Astrocyte of the cerebellum (primary cell): ENCODE data around the gene SART3.

Experiments
- DNase-seq: peaks from one replicate; pipeline ENCODE4 v3.0.0-alpha.2; 2011; ENCODE audit warnings: low read depth
- H3K4me3 ChIP-seq: 2 replicates; pipeline ENCODE4 v1.5.1; 2011; ENCODE audit warnings: mild to moderate bottlenecking, low read depth, low read length, moderate library complexity
- CTCF ChIP-seq: IDR thresholded peaks from 2 replicates; pipeline ENCODE4 v1.5.1; 2012; ENCODE audit warnings: low read length, low read depth, moderate library complexity, mild to moderate bottlenecking; ENCODE audit errors: missing control alignments
- in situ Hi-C: cut with HindIII; loops from 2 replicates; pipeline ENCODE4 v1.10.0; 2017; ENCODE audit warnings: low sequenced_read_pairs

Gene SART3, protein sequence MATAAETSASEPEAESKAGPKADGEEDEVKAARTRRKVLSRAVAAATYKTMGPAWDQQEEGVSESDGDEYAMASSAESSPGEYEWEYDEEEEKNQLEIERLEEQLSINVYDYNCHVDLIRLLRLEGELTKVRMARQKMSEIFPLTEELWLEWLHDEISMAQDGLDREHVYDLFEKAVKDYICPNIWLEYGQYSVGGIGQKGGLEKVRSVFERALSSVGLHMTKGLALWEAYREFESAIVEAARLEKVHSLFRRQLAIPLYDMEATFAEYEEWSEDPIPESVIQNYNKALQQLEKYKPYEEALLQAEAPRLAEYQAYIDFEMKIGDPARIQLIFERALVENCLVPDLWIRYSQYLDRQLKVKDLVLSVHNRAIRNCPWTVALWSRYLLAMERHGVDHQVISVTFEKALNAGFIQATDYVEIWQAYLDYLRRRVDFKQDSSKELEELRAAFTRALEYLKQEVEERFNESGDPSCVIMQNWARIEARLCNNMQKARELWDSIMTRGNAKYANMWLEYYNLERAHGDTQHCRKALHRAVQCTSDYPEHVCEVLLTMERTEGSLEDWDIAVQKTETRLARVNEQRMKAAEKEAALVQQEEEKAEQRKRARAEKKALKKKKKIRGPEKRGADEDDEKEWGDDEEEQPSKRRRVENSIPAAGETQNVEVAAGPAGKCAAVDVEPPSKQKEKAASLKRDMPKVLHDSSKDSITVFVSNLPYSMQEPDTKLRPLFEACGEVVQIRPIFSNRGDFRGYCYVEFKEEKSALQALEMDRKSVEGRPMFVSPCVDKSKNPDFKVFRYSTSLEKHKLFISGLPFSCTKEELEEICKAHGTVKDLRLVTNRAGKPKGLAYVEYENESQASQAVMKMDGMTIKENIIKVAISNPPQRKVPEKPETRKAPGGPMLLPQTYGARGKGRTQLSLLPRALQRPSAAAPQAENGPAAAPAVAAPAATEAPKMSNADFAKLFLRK

DNA sequence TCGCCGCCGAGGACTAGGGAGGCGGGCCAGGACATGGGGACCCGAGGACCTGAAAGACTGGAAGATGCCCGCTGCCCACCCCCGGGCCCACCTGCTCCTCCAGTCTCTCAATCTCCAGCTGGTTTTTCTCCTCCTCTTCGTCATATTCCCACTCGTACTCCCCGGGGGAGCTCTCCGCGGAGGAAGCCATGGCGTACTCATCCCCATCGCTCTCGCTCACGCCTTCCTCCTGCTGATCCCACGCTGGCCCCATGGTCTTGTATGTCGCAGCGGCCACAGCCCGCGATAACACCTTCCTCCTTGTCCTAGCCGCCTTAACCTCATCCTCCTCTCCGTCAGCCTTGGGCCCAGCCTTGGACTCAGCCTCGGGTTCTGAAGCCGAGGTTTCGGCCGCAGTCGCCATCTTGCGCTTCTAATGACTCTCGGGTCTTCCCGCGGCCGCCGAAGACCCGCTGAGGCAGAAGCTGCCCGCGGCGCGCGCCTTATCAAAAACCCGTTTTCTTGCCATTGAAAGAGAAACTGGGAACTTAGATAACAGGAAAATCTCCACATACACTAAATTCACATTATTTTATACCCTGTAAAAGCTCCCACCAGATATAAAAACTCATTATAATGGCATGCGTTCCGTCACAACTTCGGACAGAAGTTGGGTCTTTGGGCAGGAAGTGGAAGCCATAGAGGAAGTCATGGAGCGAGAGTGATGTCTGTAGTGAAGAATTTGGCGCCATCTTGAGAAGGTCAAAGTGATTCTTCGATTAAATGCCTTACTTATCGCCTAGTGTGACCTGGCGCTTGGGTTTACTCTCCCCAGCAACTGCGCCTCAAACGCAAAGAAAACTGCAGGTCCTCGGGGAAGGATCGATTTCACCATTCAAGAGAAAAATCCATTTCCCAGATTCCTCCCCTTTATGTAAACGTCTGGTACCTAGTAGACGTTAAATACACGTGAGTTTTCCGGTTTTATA lies at the start of gene SART3:
Gene SART3 (minus strand): TSS at position 422 of the 968 bp plus-strand sequence. CDS start 19 bp downstream, at position 403.
- H3K4me3 ChIP-seq = peak within 1 kb of the TSS; percentile 100
- in situ Hi-C loops = loop anchor here (5.0 kb wide), 3 partner anchors 71 to 271 kb away; partner anchors contain the start of gene SELPLG
- peak; percentile 72 for DNase-seq
- peak; percentile 2 for TF ChIP-seq CTCF

- no peak for DNase-seq
- H3K4me3 ChIP-seq = no peak overlapping the region
- TF ChIP-seq CTCF = no peak
- in situ Hi-C loops = no loop called here
Measured at GRCh38 chr12:108610336-108610815, 49.4 kb upstream of the SART3 start.

DNA sequence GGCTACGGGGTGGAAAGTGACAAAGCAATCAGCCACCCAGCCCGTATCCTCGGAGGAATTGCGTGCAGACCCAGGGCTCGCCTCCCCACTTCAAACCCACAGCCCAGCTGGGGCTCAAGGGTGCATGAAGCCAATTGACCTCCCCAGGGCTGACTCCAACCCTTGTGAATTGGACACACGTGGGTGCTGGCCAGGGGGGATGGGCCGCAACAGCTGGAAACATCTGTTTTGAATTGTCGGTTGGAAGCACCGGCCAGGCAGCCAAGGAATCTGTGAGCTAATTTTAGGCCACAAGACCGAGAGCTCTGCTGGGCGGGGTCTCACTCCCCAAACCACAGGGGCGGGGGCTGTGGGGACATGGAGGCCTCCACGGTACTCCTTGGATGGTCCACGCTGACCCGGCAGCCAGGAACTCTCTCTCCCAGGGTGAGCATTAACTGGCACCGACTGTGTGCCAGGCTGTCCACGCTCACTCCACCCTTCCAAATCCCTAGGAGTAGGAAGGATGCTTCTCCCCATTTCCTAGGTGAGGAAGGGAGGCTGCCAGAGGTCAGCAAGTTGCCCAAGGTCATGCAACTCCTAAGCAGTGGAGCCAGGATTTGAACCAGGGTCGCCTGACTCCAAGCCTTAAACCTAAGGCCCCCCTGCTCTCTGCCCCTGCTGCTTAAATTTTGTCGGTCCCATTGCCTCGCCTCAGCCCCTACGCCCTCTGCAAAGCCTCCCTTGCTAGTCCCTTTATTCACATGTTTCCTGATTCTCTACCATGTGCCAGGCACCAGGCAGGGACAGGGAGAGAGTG lies 48.8 kb upstream of the SART3 start:
- peak; percentile 62 for DNase-seq
- in situ Hi-C loops = no loop called here
- TF ChIP-seq CTCF = no peak
- H3K4me3 ChIP-seq = no peak overlapping the region

DNA sequence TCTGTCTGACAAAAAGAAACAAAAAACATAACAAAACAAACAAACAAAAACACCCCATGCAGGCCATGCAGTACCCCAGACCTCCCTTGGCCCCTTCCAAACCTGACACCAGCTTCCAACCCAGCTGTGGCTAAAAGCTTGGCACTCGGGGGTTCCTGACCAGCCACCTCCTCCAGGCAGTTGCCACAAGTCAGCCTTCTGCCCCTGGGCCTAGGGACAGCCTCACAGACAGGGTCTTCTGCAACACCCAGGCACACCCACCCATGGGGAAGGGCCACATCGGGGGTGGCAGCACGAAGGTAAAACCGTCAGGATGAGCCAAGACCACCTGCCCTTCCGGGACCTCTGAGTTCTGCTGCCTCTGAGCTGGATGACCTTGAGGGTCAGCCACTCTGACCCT lies 47.6 kb upstream of the SART3 start:
- DNase-seq = no peak
- no peak for TF ChIP-seq CTCF
- no peak overlapping the region for H3K4me3 ChIP-seq
- in situ Hi-C loops = no loop called here

DNA sequence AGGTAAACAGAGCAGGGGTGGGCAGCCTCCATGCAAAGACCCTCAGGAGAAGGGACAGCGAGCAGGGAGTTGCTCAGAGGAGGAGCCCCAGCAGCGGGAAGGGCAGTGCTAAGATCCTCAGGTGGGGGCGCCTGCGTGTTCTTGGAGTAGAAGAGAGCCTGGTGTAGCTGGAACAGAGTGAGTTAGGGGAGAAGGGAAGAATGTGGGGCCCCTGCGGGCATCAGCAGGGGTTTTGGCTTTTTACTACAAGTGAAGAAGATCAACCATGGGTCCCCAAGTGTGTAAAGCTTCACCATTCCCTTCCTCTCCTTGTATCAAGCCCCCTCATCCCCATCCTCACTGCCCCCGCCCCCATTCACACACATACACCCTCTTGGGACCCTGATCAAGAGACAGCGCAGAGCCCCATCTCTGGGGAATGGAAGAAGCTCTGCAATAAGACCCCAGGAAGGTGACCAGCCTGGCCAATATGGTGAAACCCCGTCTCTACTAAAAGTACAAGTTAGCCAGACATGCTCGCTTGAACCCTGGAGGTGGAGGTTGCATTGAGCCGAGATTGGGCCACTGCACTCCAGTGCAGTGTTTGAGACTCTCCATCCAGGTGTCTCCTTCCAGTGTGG lies 47.1 kb upstream of the SART3 start:
- no peak for DNase-seq
- TF ChIP-seq CTCF = no peak
- in situ Hi-C loops = no loop called here
- no peak overlapping the region for H3K4me3 ChIP-seq
